Activated gamma-delta T cell treated with Interleukin-2 at 50 U/mL for 16 hours (primary cell): ENCODE measurements around the gene PFKL.

Source experiments
- DNase-seq: peaks from one replicate; pipeline ENCODE4 v3.0.0-alpha.2; 2020

Gene PFKL

GRCh38 chr21:44299458-44300261, at the start of gene PFKL:
TSS of gene PFKL (plus strand) at chr21:44300053. CDS start at chr21:44300106, 53 bp downstream.
- DNase-seq = peak; percentile 42

- no peak for DNase-seq
Observed at GRCh38 chr21:44253832-44254710, 45.8 kb upstream of the PFKL start.

GRCh38 chr21:44255511-44255981, 44.3 kb upstream of the PFKL start:
- no peak for DNase-seq

GRCh38 chr21:44258056-44258725, 41.7 kb upstream of the PFKL start:
- no peak for DNase-seq

GRCh38 chr21:44259082-44259705, 40.7 kb upstream of the PFKL start:
- no peak for DNase-seq

- DNase-seq = no peak
Observed at GRCh38 chr21:44260066-44260465, 39.8 kb upstream of the PFKL start.

GRCh38 chr21:44260791-44261631, 38.8 kb upstream of the PFKL start:
- DNase-seq = no peak

GRCh38 chr21:44261675-44262295, 38.1 kb upstream of the PFKL start, which contains the start of gene DNMT3L:
TSS of gene DNMT3L (minus strand) at chr21:44261897. CDS start at chr21:44261259, 638 bp downstream.
- DNase-seq = no peak

- DNase-seq = no peak
Observed at GRCh38 chr21:44262338-44263056, 37.4 kb upstream of the PFKL start.

- no peak for DNase-seq
Observed at GRCh38 chr21:44263221-44263760, 36.6 kb upstream of the PFKL start.

GRCh38 chr21:44263768-44264167, 36.1 kb upstream of the PFKL start:
- DNase-seq = no peak

- DNase-seq = no peak
Observed at GRCh38 chr21:44265734-44266270, 34.1 kb upstream of the PFKL start.

- peak; percentile 21 for DNase-seq
Observed at GRCh38 chr21:44267655-44268142, 32.2 kb upstream of the PFKL start.

- no peak for DNase-seq
Observed at GRCh38 chr21:44269090-44269489, 30.8 kb upstream of the PFKL start.

- DNase-seq = no peak
Observed at GRCh38 chr21:44271558-44272283, 28.1 kb upstream of the PFKL start.

- no peak for DNase-seq
Observed at GRCh38 chr21:44272284-44272858, 27.5 kb upstream of the PFKL start.

GRCh38 chr21:44273046-44273445, 26.8 kb upstream of the PFKL start:
- no peak for DNase-seq

GRCh38 chr21:44275041-44275440, 24.8 kb upstream of the PFKL start:
- DNase-seq = no peak
